WTC11 (cell line): ENCODE results near the gene CORO1C. TPM values are rescaled to one million over a fixed set of nuclear protein-coding genes. Genes with fewer than 3 reads are reported as not detected.

Experiments
- ATAC-seq: fragments of 200-7000 bp; cut with Tn5 transposase; 2 replicates; pipeline ENCODE4 v1.10.0; 2021; ENCODE audit warnings: mild to moderate bottlenecking, moderate library complexity
- CTCF ChIA-PET: fragments of 300-600 bp; sonication (Branson Sonifier 250); formaldehyde crosslinking; loops from one replicate; lab custom pipeline; 2021; ENCODE audit warnings: antibody characterized with exemption; lab: Charles Lee
- POLR2A ChIA-PET: fragments of 350-600 bp; sonication (Branson Sonifier 250); formaldehyde crosslinking; loops from one replicate; lab custom pipeline; 2021; ENCODE audit warnings: antibody characterized with exemption; lab: Charles Lee
- DNase-seq: peaks from one replicate; pipeline ENCODE4 v3.0.0; 2021; ENCODE audit warnings: low spot score
- H3K27ac Mint-ChIP-seq: 2 replicates; pipeline ENCODE4 v1.8.0; 2021; ENCODE audit warnings: mixed read lengths
- H3K27me3 Mint-ChIP-seq: 2 replicates; pipeline ENCODE4 v1.8.0; 2021; ENCODE audit warnings: low read depth, mild to moderate bottlenecking, moderate library complexity, mixed read lengths
- H3K36me3 Mint-ChIP-seq: 2 replicates; pipeline ENCODE4 v1.8.0; 2021; ENCODE audit warnings: mixed read lengths
- H3K4me1 Mint-ChIP-seq: 2 replicates; pipeline ENCODE4 v1.8.0; 2022; ENCODE audit warnings: mixed read lengths
- H3K4me3 Mint-ChIP-seq: 2 replicates; pipeline ENCODE4 v1.8.0; 2021; ENCODE audit warnings: mild to moderate bottlenecking, moderate library complexity, mixed read lengths
- H3K9me3 Mint-ChIP-seq: 2 replicates; pipeline ENCODE4 v1.8.0; 2021; ENCODE audit warnings: mixed read lengths
- ATF2 ChIP-seq: sonication (generic); formaldehyde crosslinking; IDR thresholded peaks from 2 replicates; pipeline ENCODE4 v1.8.1; 2022; ENCODE audit warnings: low read depth, missing genetic modification reagents, borderline replicate concordance
- ATF6 ChIP-seq: sonication (generic); formaldehyde crosslinking; IDR thresholded peaks from 2 replicates; pipeline ENCODE4 v1.8.1; 2023; ENCODE audit warnings: mild to moderate bottlenecking, missing genetic modification reagents
- ERG ChIP-seq: fragments of 250-450 bp; sonication (Bioruptor Pico); IDR thresholded peaks from 2 replicates; pipeline ENCODE4 v1.8.0; 2021; ENCODE audit warnings: mild to moderate bottlenecking
- FOXJ3 ChIP-seq: sonication (generic); formaldehyde crosslinking; IDR thresholded peaks from 2 replicates; pipeline ENCODE4 v1.9.0; 2021; ENCODE audit warnings: missing genetic modification reagents, mild to moderate bottlenecking, borderline replicate concordance
- GABPB1 ChIP-seq: sonication (generic); formaldehyde crosslinking; IDR thresholded peaks from 2 replicates; pipeline ENCODE4 v1.8.1; 2023; ENCODE audit warnings: mild to moderate bottlenecking, missing genetic modification reagents
- JUN ChIP-seq: sonication (generic); formaldehyde crosslinking; IDR thresholded peaks from 2 replicates; pipeline ENCODE4 v1.8.0; 2023; ENCODE audit warnings: mild to moderate bottlenecking, missing genetic modification reagents
- KAT7 ChIP-seq: sonication (generic); formaldehyde crosslinking; IDR thresholded peaks from 2 replicates; pipeline ENCODE4 v1.8.1; 2023; ENCODE audit warnings: missing genetic modification reagents, mild to moderate bottlenecking, borderline replicate concordance
- MYBL2 ChIP-seq: sonication (generic); formaldehyde crosslinking; IDR thresholded peaks from 2 replicates; pipeline ENCODE4 v1.8.1; 2023; ENCODE audit warnings: mild to moderate bottlenecking, moderate library complexity, missing genetic modification reagents
- NFYB ChIP-seq: sonication (generic); formaldehyde crosslinking; conservative IDR thresholded peaks from 2 replicates; pipeline ENCODE4 v1.8.0; 2022; ENCODE audit warnings: low read depth, missing genetic modification reagents
- OVOL2 ChIP-seq: fragments of 250-450 bp; sonication (Bioruptor Pico); IDR thresholded peaks from 2 replicates; pipeline ENCODE4 v1.9.0; 2021; ENCODE audit warnings: mild to moderate bottlenecking, borderline replicate concordance
- SMAD4 ChIP-seq: sonication (generic); formaldehyde crosslinking; IDR thresholded peaks from 2 replicates; pipeline ENCODE4 v1.8.0; 2022; ENCODE audit warnings: mild to moderate bottlenecking, missing genetic modification reagents
- SP1 ChIP-seq: sonication (generic); formaldehyde crosslinking; conservative IDR thresholded peaks from 2 replicates; pipeline ENCODE4 v1.8.1; 2022; ENCODE audit warnings: missing genetic modification reagents
- TEAD1 ChIP-seq: sonication (generic); formaldehyde crosslinking; IDR thresholded peaks from 2 replicates; pipeline ENCODE4 v1.8.0; 2022; ENCODE audit warnings: mild to moderate bottlenecking, missing genetic modification reagents
- ZBTB21 ChIP-seq: sonication (generic); formaldehyde crosslinking; IDR thresholded peaks from 2 replicates; pipeline ENCODE4 v1.8.1; 2023; ENCODE audit warnings: mild to moderate bottlenecking, missing genetic modification reagents, borderline replicate concordance
- ZBTB43 ChIP-seq: sonication (generic); formaldehyde crosslinking; IDR thresholded peaks from 2 replicates; pipeline ENCODE4 v1.8.1; 2023; ENCODE audit warnings: mild to moderate bottlenecking, missing genetic modification reagents
- ZNF138 ChIP-seq: sonication (generic); formaldehyde crosslinking; conservative IDR thresholded peaks from 2 replicates; pipeline ENCODE4 v1.8.1; 2022; ENCODE audit warnings: mild to moderate bottlenecking, moderate library complexity, missing genetic modification reagents
- ZNF317 ChIP-seq: sonication (generic); formaldehyde crosslinking; IDR thresholded peaks from 2 replicates; pipeline ENCODE4 v1.8.1; 2023; ENCODE audit warnings: low read depth, mild to moderate bottlenecking, moderate library complexity, missing genetic modification reagents, borderline replicate concordance
- ZNF396 ChIP-seq: fragments of 250-450 bp; sonication (Bioruptor Pico); IDR thresholded peaks from 2 replicates; pipeline ENCODE4 v1.8.0; 2021; ENCODE audit warnings: mild to moderate bottlenecking, moderate library complexity, borderline replicate concordance
- ZNF416 ChIP-seq: fragments of 250-450 bp; sonication (Bioruptor Pico); IDR thresholded peaks from 2 replicates; pipeline ENCODE4 v1.9.0; 2021; ENCODE audit warnings: mild to moderate bottlenecking, inconsistent platforms
- ZSCAN18 ChIP-seq: fragments of 250-450 bp; sonication (Bioruptor Pico); IDR thresholded peaks from 2 replicates; pipeline ENCODE4 v2.1.2; 2022; ENCODE audit warnings: mild to moderate bottlenecking, moderate library complexity
- total RNA-seq: library from RNA; stranded (reverse); gene quantifications from 3 replicates; pipeline ENCODE4 v1.2.3, GENCODE V29; 2021

The CORO1C gene
- total RNA-seq, 1 experiment from 2014 or later, result 113 TPM

GRCh38 chr12:108764540-108765288 is 33.4 kb upstream of the CORO1C start:
- peak overlapping the region; percentile 20; the same call in 1 of the 2 replicates for H3K27ac Mint-ChIP-seq
- no peak for ATAC-seq
- CTCF ChIA-PET, result interaction anchor here (0.6 to 1.5 kb wide), 2 partner anchors 13 to 100 kb away, joined by 3 to 5 read pairs; no protein-coding TSS in a partner anchor
- no peaks in the 10 kb centered on the region for H3K27me3 Mint-ChIP-seq
- POLR2A ChIA-PET, result no interaction called here
- H3K9me3 Mint-ChIP-seq, result no peaks in the 10 kb centered on the region
- H3K4me3 Mint-ChIP-seq, result no peak overlapping the region
- TF ChIP-seq MYBL2, result no peak
- TF ChIP-seq OVOL2, result no peak
- no peak for TF ChIP-seq JUN (CRISPR knock-in tag)
- TF ChIP-seq SMAD4 (CRISPR knock-in tag), result no peak
- no peak for TF ChIP-seq ZNF317
- no peak for TF ChIP-seq NFYB (CRISPR knock-in tag)
- no peak for TF ChIP-seq ZNF416 (CRISPR knock-in tag)
- TF ChIP-seq ZNF396 (CRISPR knock-in tag), result no peak
- no peak for TF ChIP-seq TEAD1 (CRISPR knock-in tag)
- no peak for TF ChIP-seq ZBTB21 (CRISPR knock-in tag)
- no peak for TF ChIP-seq ATF6 (CRISPR knock-in tag)
- TF ChIP-seq ERG (CRISPR knock-in tag), result no peak
- TF ChIP-seq KAT7 (CRISPR knock-in tag), result no peak
- no peak for TF ChIP-seq FOXJ3 (CRISPR knock-in tag)
- TF ChIP-seq ZBTB43 (CRISPR knock-in tag), result no peak
- TF ChIP-seq ZSCAN18 (CRISPR knock-in tag), result no peak
- no peak for TF ChIP-seq ZNF138 (CRISPR knock-in tag)
- no peak for TF ChIP-seq GABPB1 (CRISPR knock-in tag)
- TF ChIP-seq ATF2 (CRISPR knock-in tag), result no peak
- no peak for TF ChIP-seq SP1 (CRISPR knock-in tag)
- H3K4me1 Mint-ChIP-seq, result peaks cover 6% of the 10 kb centered on the region; the same call in 1 of the 2 replicates
- DNase-seq, result no peak
- no peaks in the 10 kb centered on the region for H3K36me3 Mint-ChIP-seq
